Measurements from ENCODE around the gene AQP2.

Gene AQP2

DNA sequence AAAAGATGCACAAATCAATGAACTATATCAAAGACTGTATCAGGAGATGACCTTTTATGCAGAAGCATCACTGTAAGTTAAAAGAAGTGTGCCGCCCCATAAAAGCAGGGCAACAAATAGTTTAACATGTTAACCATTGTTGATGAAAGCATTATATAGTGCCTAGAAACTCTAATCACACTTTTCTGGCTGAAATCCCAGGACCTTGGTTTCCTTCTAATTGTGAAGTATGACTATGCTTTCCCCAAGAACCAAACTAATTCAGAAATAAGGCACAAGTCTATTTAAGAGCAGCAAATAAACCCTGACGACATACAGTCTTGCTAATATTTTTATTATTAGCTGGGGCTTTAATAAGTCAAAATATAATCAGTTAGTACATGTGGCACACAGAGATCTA, 53.1 kb downstream of the AQP2 start:
- in situ Hi-C loops (cut with HindIII; ENCODE audit: low pct_ligation_motif_present, low pct_unique_long_range_greater_than_20kb, low sequenced_read_pairs) = no loop called here
- no peak for DNase-seq

DNA sequence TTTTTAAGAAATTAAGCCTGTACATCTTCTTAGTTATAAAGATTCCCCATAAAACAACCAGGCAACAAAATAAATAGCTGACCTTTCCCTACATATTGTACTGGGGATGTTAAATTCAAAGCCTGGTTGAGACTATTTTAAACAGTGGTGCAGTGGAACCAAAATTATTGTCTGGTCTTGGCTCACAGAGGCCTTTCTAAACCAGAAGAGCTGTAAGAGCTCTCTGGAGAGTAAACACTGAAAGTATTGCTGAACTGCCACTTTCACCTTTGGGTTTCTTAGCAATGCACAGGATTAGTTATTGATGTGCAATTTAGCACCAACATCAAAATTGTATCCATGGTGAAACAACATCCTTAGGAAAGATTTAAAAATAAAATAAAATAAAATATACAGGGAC, 54.2 kb downstream of the AQP2 start:
- DNase-seq = no peak
- in situ Hi-C loops (cut with HindIII; ENCODE audit: low pct_ligation_motif_present, low pct_unique_long_range_greater_than_20kb, low sequenced_read_pairs) = no loop called here

- in situ Hi-C loops (cut with HindIII; ENCODE audit: low pct_ligation_motif_present, low pct_unique_long_range_greater_than_20kb, low sequenced_read_pairs) = no loop called here
- no peak for DNase-seq
These were observed 54.6 kb downstream of the AQP2 start for GRCh38 chr12:50005175-50005574.

DNA sequence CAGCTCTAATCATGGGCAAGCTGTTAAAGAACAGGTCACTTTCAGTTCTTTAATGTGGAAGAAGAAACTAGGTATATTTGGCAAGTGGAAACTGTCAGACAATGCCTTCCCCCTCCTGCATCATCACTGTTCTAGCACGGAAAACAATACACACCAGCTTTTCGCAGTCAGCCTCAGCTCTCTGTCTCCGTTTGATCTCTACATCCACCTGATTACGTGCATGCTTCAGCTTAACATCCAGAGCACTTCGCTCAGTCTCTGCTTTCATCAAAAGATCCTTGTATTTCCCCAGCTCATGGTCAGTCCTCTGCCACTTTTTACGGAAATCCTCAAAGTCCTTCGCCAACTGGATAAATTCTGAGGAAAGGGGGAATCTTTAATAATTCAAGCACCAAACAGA, 55.7 kb downstream of the AQP2 start:
- no peak for DNase-seq

DNA sequence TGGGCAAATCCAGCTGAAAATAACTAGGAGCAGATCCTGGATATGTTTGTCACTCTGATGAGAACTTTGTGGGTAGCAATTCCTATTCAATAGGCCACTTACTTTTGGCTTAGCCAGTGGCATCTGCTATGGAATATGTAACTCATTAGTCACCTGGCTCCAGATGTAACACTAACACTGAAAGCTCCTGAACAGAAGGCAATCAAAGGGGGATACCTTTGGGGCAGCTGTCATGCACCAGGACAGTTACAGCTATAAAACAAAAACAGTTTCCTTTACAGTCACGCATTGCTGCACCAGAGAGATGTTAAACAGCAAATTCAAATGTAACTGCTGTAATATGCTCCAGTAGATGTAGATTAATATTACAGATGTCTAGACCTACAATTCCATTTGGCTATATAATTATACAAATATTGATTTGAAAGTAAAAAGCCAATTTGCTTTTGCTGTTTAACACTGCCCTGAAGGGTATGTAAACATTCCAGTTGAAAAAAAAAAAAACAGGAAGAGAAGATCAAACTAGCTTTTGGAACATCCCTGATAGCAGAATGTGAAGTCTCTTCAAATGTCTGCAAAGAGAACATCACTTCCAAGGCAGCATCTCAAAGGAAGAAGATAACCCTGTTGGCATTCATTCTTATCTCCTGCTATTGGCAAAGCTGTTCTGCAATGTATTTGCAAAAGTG, 56.4 kb downstream of the AQP2 start:
- DNase-seq = no peak
- in situ Hi-C loops (cut with HindIII; ENCODE audit: low pct_ligation_motif_present, low pct_unique_long_range_greater_than_20kb, low sequenced_read_pairs) = no loop called here

More for the DNA sequence above, 55.7 kb downstream of the AQP2 start:
- in situ Hi-C loops (cut with HindIII; ENCODE audit: low pct_ligation_motif_present, low pct_unique_long_range_greater_than_20kb, low sequenced_read_pairs) = no loop called here
